EL (cell line): ENCODE measurements around the gene NEU3.
"Not testable (repeated sequence)": the region's sequence is repeated elsewhere in the genome, so short reads cannot be mapped to it uniquely, and the experiment has no call there.

Experiments used
- DNase-seq: peaks from one replicate; pipeline ENCODE4 v3.0.0-alpha.2; 2016

The NEU3 gene

GRCh38 chr11:74988541-74989259 is at the start of gene NEU3:
NEU3 (plus strand) TSS chr11:74988933; CDS start chr11:74989061, 128 bp downstream.
- DNase-seq: peak; percentile 86

GRCh38 chr11:74941492-74941891 is 47.2 kb upstream of the NEU3 start:
- no peak for DNase-seq

- DNase-seq: no peak
These were observed 46.5 kb upstream of the NEU3 start for GRCh38 chr11:74942073-74942759.

- peak; percentile 40 for DNase-seq
These were observed 40.2 kb upstream of the NEU3 start for GRCh38 chr11:74948546-74948897.

- peak; percentile 99 for DNase-seq
These were observed 39.6 kb upstream of the NEU3 start, which contains the start of the genes SPCS2 and XRRA1 for GRCh38 chr11:74948898-74949752. SPCS2 (plus strand) TSS chr11:74949266; CDS start chr11:74949286, 20 bp downstream. XRRA1 (minus strand) TSS chr11:74949091; CDS start chr11:74940878, 8,213 bp downstream.

- DNase-seq: peak; percentile 31
These were observed 39.0 kb upstream of the NEU3 start for GRCh38 chr11:74949753-74950137.

GRCh38 chr11:74950374-74950969 is 38.3 kb upstream of the NEU3 start:
- DNase-seq: no peak

- DNase-seq: no peak
These were observed 37.5 kb upstream of the NEU3 start for GRCh38 chr11:74951226-74951625.

GRCh38 chr11:74952752-74953151 is 36.0 kb upstream of the NEU3 start:
- no peak for DNase-seq

GRCh38 chr11:74953451-74953850 is 35.3 kb upstream of the NEU3 start:
- no peak for DNase-seq

- DNase-seq: no peak
These were observed 34.5 kb upstream of the NEU3 start for GRCh38 chr11:74954199-74954598.

GRCh38 chr11:74956397-74957015 is 32.2 kb upstream of the NEU3 start:
- DNase-seq: no peak

GRCh38 chr11:74957937-74958629 is 30.6 kb upstream of the NEU3 start:
- no peak for DNase-seq

- DNase-seq: not testable (repeated sequence)
These were observed 28.6 kb upstream of the NEU3 start for GRCh38 chr11:74960128-74960527.

- peak; percentile 18 for DNase-seq
These were observed 22.1 kb upstream of the NEU3 start for GRCh38 chr11:74966651-74967050.

- DNase-seq: no peak
These were observed 17.8 kb upstream of the NEU3 start for GRCh38 chr11:74970852-74971395.

- DNase-seq: no peak
These were observed 17.3 kb upstream of the NEU3 start for GRCh38 chr11:74971424-74971823.

- DNase-seq: no peak
These were observed 10.7 kb upstream of the NEU3 start for GRCh38 chr11:74978041-74978440.

GRCh38 chr11:74980634-74981033 is 8.1 kb upstream of the NEU3 start:
- DNase-seq: no peak

- no peak for DNase-seq
These were observed 6.8 kb upstream of the NEU3 start for GRCh38 chr11:74981888-74982287.

- no peak for DNase-seq
These were observed 4.7 kb upstream of the NEU3 start for GRCh38 chr11:74984070-74984469.

GRCh38 chr11:74984730-74985129 is 4.0 kb upstream of the NEU3 start:
- DNase-seq: no peak
